ENCODE data around the gene MBD3L4.
"Not testable (repeated sequence)": the region's sequence is repeated elsewhere in the genome, so short reads cannot be mapped to it uniquely, and the experiment has no call there.

The MBD3L4 gene

GRCh38 chr19:7041563-7041962, 1.6 kb upstream of the MBD3L4 start:
- DNase-seq, result not testable (repeated sequence)

- not testable (repeated sequence) for DNase-seq
Observed at GRCh38 chr19:7030278-7030677, 9.7 kb downstream of the MBD3L4 start, which contains the start of gene MBD3L5. TSS of gene MBD3L5 (plus strand) at chr19:7030578. CDS start at chr19:7030612, 34 bp downstream.

- not testable (repeated sequence) for DNase-seq
Observed at GRCh38 chr19:7028790-7029189, 11.2 kb downstream of the MBD3L4 start.

GRCh38 chr19:7021331-7021730, 18.6 kb downstream of the MBD3L4 start, which contains the start of gene MBD3L2B:
TSS of gene MBD3L2B (minus strand) at chr19:7021431. CDS start at chr19:7021397, 34 bp downstream.
- not testable (repeated sequence) for DNase-seq

GRCh38 chr19:7018828-7019227, 21.2 kb downstream of the MBD3L4 start:
- no peak for DNase-seq

GRCh38 chr19:7013678-7014077, 26.3 kb downstream of the MBD3L4 start:
- peak; percentile 18 for DNase-seq

- DNase-seq, result peak; percentile 48
Observed at GRCh38 chr19:7010722-7011593, 29.0 kb downstream of the MBD3L4 start.

GRCh38 chr19:7007859-7008258, 32.1 kb downstream of the MBD3L4 start:
- DNase-seq, result no peak

- no peak for DNase-seq
Observed at GRCh38 chr19:7006135-7006704, 33.8 kb downstream of the MBD3L4 start.

- no peak for DNase-seq
Observed at GRCh38 chr19:7004313-7004931, 35.6 kb downstream of the MBD3L4 start.

- no peak for DNase-seq
Observed at GRCh38 chr19:7000816-7001215, 39.2 kb downstream of the MBD3L4 start.

- no peak for DNase-seq
Observed at GRCh38 chr19:7000333-7000732, 39.6 kb downstream of the MBD3L4 start.

GRCh38 chr19:6999933-7000332, 40.0 kb downstream of the MBD3L4 start:
- DNase-seq, result no peak

GRCh38 chr19:6997679-6998445, 42.1 kb downstream of the MBD3L4 start:
- DNase-seq, result no peak

GRCh38 chr19:6996810-6997209, 43.2 kb downstream of the MBD3L4 start:
- no peak for DNase-seq

GRCh38 chr19:6995054-6995453, 44.9 kb downstream of the MBD3L4 start:
- DNase-seq, result no peak

GRCh38 chr19:6988257-6988656, 51.7 kb downstream of the MBD3L4 start:
- no peak for DNase-seq

GRCh38 chr19:6987850-6988249, 52.1 kb downstream of the MBD3L4 start:
- DNase-seq, result no peak
